Measurements from ENCODE around the gene SP9.

DNA sequence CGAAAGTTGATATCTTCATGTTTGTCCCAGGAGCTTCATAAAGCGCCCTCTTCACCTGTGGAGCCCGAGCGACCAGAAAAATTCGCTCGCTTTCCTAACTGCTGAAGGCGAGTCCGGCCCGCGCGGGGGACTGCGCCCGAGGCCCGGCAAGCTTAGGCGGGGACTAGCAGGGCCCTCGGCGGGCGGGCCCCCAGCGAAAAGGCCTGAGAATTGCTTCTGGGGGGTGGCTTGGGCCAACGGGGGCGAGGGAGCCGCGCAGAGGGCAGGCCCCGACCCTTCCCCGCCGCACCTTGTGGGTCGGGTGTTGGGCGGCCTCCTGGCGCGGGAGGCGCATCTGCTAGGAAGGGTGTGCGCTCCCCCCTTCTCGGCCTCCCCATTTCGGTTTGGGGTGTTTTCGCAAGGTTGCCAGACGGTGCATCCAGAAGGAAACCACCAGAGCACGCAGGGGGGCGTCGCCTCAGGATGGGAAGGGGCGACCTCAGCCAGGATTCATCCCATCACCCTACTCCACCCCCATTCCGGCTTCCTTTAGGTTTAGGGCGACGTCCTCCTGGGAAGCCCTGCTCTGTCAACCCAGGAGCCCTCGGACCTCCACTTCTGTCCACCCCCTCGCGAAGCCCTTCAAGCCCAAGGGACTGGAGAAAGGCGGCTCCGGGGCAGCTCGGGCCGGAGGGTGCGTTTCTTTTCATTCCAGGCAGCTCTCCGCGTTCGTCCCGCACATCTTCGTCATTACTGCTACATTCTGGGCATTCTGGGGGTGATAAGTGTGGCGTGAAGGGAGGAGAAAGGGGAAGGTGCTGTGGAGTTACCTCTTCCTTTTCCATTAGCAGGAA lies 9.1 kb downstream of the SP9 start:
- no peak for TF ChIP-seq EZH2 (IDR thresholded peaks at IDR 0.05; ENCODE audit: borderline replicate concordance, low read length)
- TF ChIP-seq, protein P1, sequence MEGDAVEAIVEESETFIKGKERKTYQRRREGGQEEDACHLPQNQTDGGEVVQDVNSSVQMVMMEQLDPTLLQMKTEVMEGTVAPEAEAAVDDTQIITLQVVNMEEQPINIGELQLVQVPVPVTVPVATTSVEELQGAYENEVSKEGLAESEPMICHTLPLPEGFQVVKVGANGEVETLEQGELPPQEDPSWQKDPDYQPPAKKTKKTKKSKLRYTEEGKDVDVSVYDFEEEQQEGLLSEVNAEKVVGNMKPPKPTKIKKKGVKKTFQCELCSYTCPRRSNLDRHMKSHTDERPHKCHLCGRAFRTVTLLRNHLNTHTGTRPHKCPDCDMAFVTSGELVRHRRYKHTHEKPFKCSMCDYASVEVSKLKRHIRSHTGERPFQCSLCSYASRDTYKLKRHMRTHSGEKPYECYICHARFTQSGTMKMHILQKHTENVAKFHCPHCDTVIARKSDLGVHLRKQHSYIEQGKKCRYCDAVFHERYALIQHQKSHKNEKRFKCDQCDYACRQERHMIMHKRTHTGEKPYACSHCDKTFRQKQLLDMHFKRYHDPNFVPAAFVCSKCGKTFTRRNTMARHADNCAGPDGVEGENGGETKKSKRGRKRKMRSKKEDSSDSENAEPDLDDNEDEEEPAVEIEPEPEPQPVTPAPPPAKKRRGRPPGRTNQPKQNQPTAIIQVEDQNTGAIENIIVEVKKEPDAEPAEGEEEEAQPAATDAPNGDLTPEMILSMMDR (IDR thresholded peaks at IDR 0.05; ENCODE audit: low read length): no peak
